ENCODE results near the gene ATP8B4. TPM values are rescaled to one million over a fixed set of nuclear protein-coding genes. Genes with fewer than 3 reads are reported as not detected.

Gene ATP8B4
- total RNA-seq, 1 experiment from 2014 or later = 0.20 TPM

- Histone ChIP-seq H3K9me2 (ENCODE audit: insufficient read depth) (no peaks in the 10 kb centered on the region), H3K27ac (no peak overlapping the region), H3K4me2 (no peak overlapping the region), H3K9me3 (ENCODE audit: insufficient read depth, low read depth) (no peaks in the 10 kb centered on the region), H3F3A (ENCODE audit: insufficient read depth, low read depth) (no peaks in the 10 kb centered on the region), H2AFZ (no peak overlapping the region), H3K36me3 (ENCODE audit: low read depth) (no peaks in the 10 kb centered on the region), H3K4me3 (no peak overlapping the region), H3K27me3 (ENCODE audit: insufficient read depth, low read depth) (no peaks in the 10 kb centered on the region), H3K79me2 (ENCODE audit: low read depth) (no peaks in the 10 kb centered on the region), H3K4me1 (replicated peaks; ENCODE audit: insufficient read depth) (no peaks in the 10 kb centered on the region), H4K20me1 (ENCODE audit: insufficient read depth) (no peaks in the 10 kb centered on the region)
- DNase-seq = no peak
- CTCF ChIA-PET = no interaction called here
- POLR2A ChIA-PET (ENCODE audit: unreplicated experiment) = no interaction called here
- no TSS peak for BruUV-seq (replicated peaks)
- no peak for TF ChIP-seq CTCF (conservative IDR thresholded peaks at IDR 0.05)
- TF ChIP-seq EZH2 (IDR thresholded peaks at IDR 0.05; ENCODE audit: low read depth) = no peak
- intact Hi-C loops (cut with micrococcal nuclease; ENCODE audit: unreplicated experiment) = no loop called here
These were observed 310.7 kb downstream of the ATP8B4 start for GRCh38 chr15:49808341-49808740.

Other genes with a start within 250 kb of the ATP8B4 start
- 5.8 and 7.5 TPM in 2 replicates for gene SLC27A2, start 63.0 kb upstream of the ATP8B4 start, total RNA-seq (2021)
- gene HDC, start 146.5 kb upstream of the ATP8B4 start, total RNA-seq (2021) = not detected in 2 replicates
- 21.7 and 22.0 TPM in 2 replicates for gene GABPB1, start 236.0 kb upstream of the ATP8B4 start, total RNA-seq (2021)